Right atrium auricular region (tissue), 2 donors: Measurements from ENCODE around the gene ERP27. TPM values are rescaled to one million over a fixed set of nuclear protein-coding genes. Genes with fewer than 3 reads are reported as not detected.

ENCODE experiments used
- DNase-seq: peaks from one replicate; pipeline ENCODE4 v3.0.0-alpha.2; 2019; ENCODE audit warnings: low spot score
- H3K27ac ChIP-seq, 2 donors: fragments of 200-600 bp; sonication (generic); 1 replicate in 1 of 2; 2 replicates in 1 of 2; pipeline ENCODE4 v1.5.1; 2016 to 2019
- H3K27me3 ChIP-seq, 2 donors: fragments of 200-600 bp; sonication (generic); one replicate each; pipeline versions ENCODE4 v1.5.1 to v1.6.0; 2017 to 2019
- H3K36me3 ChIP-seq: fragments of 200-600 bp; sonication (generic); one replicate; pipeline ENCODE4 v1.5.1; 2016
- H3K4me1 ChIP-seq, 2 donors: fragments of 200-600 bp; sonication (generic); one replicate each; pipeline versions ENCODE4 v1.5.1 to v1.6.0; 2017 to 2019
- H3K4me3 ChIP-seq, 2 donors: fragments of 200-600 bp; sonication (generic); 1 replicate in 1 of 2; 2 replicates in 1 of 2; pipeline ENCODE4 v1.5.1; 2017 to 2019; ENCODE audit warnings: mild to moderate bottlenecking in 1 of 2, moderate library complexity in 1 of 2
- H3K9me3 ChIP-seq, 2 donors: fragments of 200-600 bp; sonication (generic); one replicate each; pipeline ENCODE4 v1.5.1; 2019
- CTCF ChIP-seq, 2 donors: fragments of 200-600 bp; sonication (generic); IDR thresholded peaks; one replicate each; pipeline ENCODE4 v1.5.1; 2019; ENCODE audit warnings: antibody characterized with exemption in 2 of 2
- total RNA-seq, 2 donors: library from RNA; depleted of rRNA; stranded (reverse); fragments of >200 nt; gene quantifications; one replicate each; pipeline ENCODE4 v1.1.0, GENCODE V29; 2016

ERP27 gene
- total RNA-seq, 2 donors from 2014 or later: 0.31 to 0.70 TPM

- no peaks in the 10 kb centered on the region for H3K9me3 ChIP-seq
- H3K4me3 ChIP-seq: no peak overlapping the region
- peak overlapping the region; percentile 54 to 82 for H3K27ac ChIP-seq
- DNase-seq: no peak
- no peaks in the 10 kb centered on the region for H3K27me3 ChIP-seq
- no peak for TF ChIP-seq CTCF (IDR thresholded peaks at IDR 0.05)
- H3K4me1 ChIP-seq: peaks cover 0 to 31% of the 10 kb centered on the region in 2 donors
- no peaks in the 10 kb centered on the region for H3K36me3 ChIP-seq
Measured at GRCh38 chr12:14893506-14894250, 44.7 kb downstream of the ERP27 start.

- Histone ChIP-seq H3K27ac (peak overlapping the region; percentile 54 to 82), H3K27me3 (no peaks in the 10 kb centered on the region), H3K4me3 (no peak overlapping the region), H3K9me3 (no peaks in the 10 kb centered on the region), H3K36me3 (no peaks in the 10 kb centered on the region), H3K4me1 (peaks cover 0 to 31% of the 10 kb centered on the region in 2 donors)
- TF ChIP-seq CTCF (IDR thresholded peaks at IDR 0.05): peak in 1 of 2 donors; percentile 42
- DNase-seq: peak; percentile 80
Measured at GRCh38 chr12:14892726-14893505, 45.4 kb downstream of the ERP27 start.

GRCh38 chr12:14890701-14891100 is 47.6 kb downstream of the ERP27 start:
- H3K9me3 ChIP-seq: no peaks in the 10 kb centered on the region
- no peak overlapping the region for H3K4me3 ChIP-seq
- peaks cover 0 to 29% of the 10 kb centered on the region in 2 donors for H3K4me1 ChIP-seq
- no peaks in the 10 kb centered on the region for H3K27me3 ChIP-seq
- H3K36me3 ChIP-seq: no peaks in the 10 kb centered on the region
- no peak for DNase-seq
- H3K27ac ChIP-seq: peak overlapping the region in 1 of 2 donors; percentile 37
- TF ChIP-seq CTCF (IDR thresholded peaks at IDR 0.05): no peak

GRCh38 chr12:14886271-14886670 is 52.1 kb downstream of the ERP27 start:
- Histone ChIP-seq H3K27ac (peak overlapping the region; percentile 79 to 80), H3K4me1 (peaks cover 0 to 25% of the 10 kb centered on the region in 2 donors), H3K27me3 (no peaks in the 10 kb centered on the region), H3K4me3 (peak overlapping the region in 1 of 2 donors; percentile 50), H3K9me3 (no peaks in the 10 kb centered on the region), H3K36me3 (no peaks in the 10 kb centered on the region)
- no peak for DNase-seq
- TF ChIP-seq CTCF (IDR thresholded peaks at IDR 0.05): no peak

GRCh38 chr12:14885718-14886221 is 52.6 kb downstream of the ERP27 start, which contains the start of gene MGP:
Gene MGP (minus strand): TSS chr12:14885854. CDS start chr12:14885791, 63 bp downstream.
- peaks cover 0 to 25% of the 10 kb centered on the region in 2 donors for H3K4me1 ChIP-seq
- H3K9me3 ChIP-seq: no peaks in the 10 kb centered on the region
- H3K4me3 ChIP-seq: peak within 1 kb of the TSS; percentile 35 to 50
- no peaks in the 10 kb centered on the region for H3K36me3 ChIP-seq
- H3K27ac ChIP-seq: peak within 1 kb of the TSS; percentile 79 to 80
- peak; percentile 82 for DNase-seq
- no peak for TF ChIP-seq CTCF (IDR thresholded peaks at IDR 0.05)
- H3K27me3 ChIP-seq: no peaks in the 10 kb centered on the region
